Keratinocyte (primary cell): ENCODE results near the gene C6orf15. TPM values are rescaled to one million over a fixed set of nuclear protein-coding genes. Genes with fewer than 3 reads are reported as not detected.

Experiments
- DNase-seq: peaks from one replicate; pipeline ENCODE4 v3.0.0-alpha.2; 2011; ENCODE audit warnings: low read depth, missing footprints, low spot score
- FAIRE-seq: peaks from 2 replicates; lab custom pipeline; 2011; peaks lifted over from hg19 to GRCh38; lab: Jason Lieb, UNC
- H2AFZ ChIP-seq: 2 replicates; pipeline ENCODE4 v1.6.0; 2012; ENCODE audit warnings: low read length, control low read depth, inconsistent platforms; ENCODE audit not compliant: control insufficient read depth
- H3K27ac ChIP-seq: 2 replicates; pipeline ENCODE4 v1.5.1; 2011; ENCODE audit warnings: low read length; ENCODE audit not compliant: control insufficient read depth, insufficient read depth
- H3K27me3 ChIP-seq: 3 replicates; pipeline ENCODE4 v1.6.0; 2011; ENCODE audit warnings: low read length; ENCODE audit not compliant: control insufficient read depth, insufficient read depth; ENCODE audit errors: extremely low read depth
- H3K36me3 ChIP-seq, 2 experiments: 2 replicates in 1 of 2; 3 replicates in 1 of 2; pipeline ENCODE4 v1.5.1; 2011; ENCODE audit warnings: low read length in 2 of 2, mild to moderate bottlenecking in 1 of 2; ENCODE audit not compliant: control insufficient read depth in 2 of 2, insufficient read depth in 2 of 2; ENCODE audit errors: extremely low read depth in 1 of 2
- H3K4me1 ChIP-seq: 3 replicates; pipeline ENCODE4 v1.5.1; 2011; ENCODE audit warnings: low read length; ENCODE audit not compliant: control insufficient read depth, insufficient read depth; ENCODE audit errors: extremely low read depth
- H3K4me2 ChIP-seq: 3 replicates; pipeline ENCODE4 v1.6.0; 2011; ENCODE audit warnings: low read depth, low read length; ENCODE audit not compliant: control insufficient read depth, insufficient read depth; ENCODE audit errors: extremely low read depth
- H3K4me3 ChIP-seq, 3 experiments: fragments of 200-600 bp in 1 of 3; sonication (generic) in 1 of 3; 2 replicates in 2 of 3; 3 replicates in 1 of 3; pipeline ENCODE4 v1.5.1; 2011 to 2016; ENCODE audit warnings: low read length in 3 of 3, mild to moderate bottlenecking in 3 of 3, control low read depth in 2 of 3, inconsistent platforms in 1 of 3, low read depth in 1 of 3, mixed read lengths in 1 of 3, mixed run types in 1 of 3, moderate library complexity in 1 of 3; ENCODE audit not compliant: control insufficient read depth in 2 of 3, insufficient read depth in 2 of 3; ENCODE audit errors: extremely low read depth in 1 of 3
- H3K79me2 ChIP-seq: 2 replicates; pipeline ENCODE4 v1.6.0; 2012; ENCODE audit warnings: low read length; ENCODE audit not compliant: control insufficient read depth, insufficient read depth
- H3K9ac ChIP-seq: 3 replicates; pipeline ENCODE4 v1.6.0; 2011; ENCODE audit warnings: low read length; ENCODE audit not compliant: control insufficient read depth, insufficient read depth; ENCODE audit errors: extremely low read depth
- H3K9me1 ChIP-seq: 3 replicates; pipeline ENCODE4 v1.6.0; 2011; ENCODE audit warnings: low read length; ENCODE audit not compliant: control insufficient read depth, insufficient read depth; ENCODE audit errors: extremely low read depth
- H3K9me3 ChIP-seq: 2 replicates; pipeline ENCODE4 v1.5.1; 2012; ENCODE audit warnings: low read depth, low read length; ENCODE audit not compliant: control insufficient read depth
- H4K20me1 ChIP-seq: 3 replicates; pipeline ENCODE4 v1.6.0; 2011; ENCODE audit warnings: low read length; ENCODE audit not compliant: control insufficient read depth, insufficient read depth; ENCODE audit errors: extremely low read depth
- EZH2 ChIP-seq: IDR thresholded peaks from one replicate; pipeline ENCODE4 v1.6.1; 2012; ENCODE audit warnings: inconsistent platforms, mild to moderate bottlenecking, low read length, moderate library complexity
- dilution Hi-C: fragments of 300-500 bp; cut with MboI; formaldehyde crosslinking; loops from one replicate; pipeline ENCODE4 v1.7.0; 2020; ENCODE audit warnings: low sequenced_read_pairs; ENCODE audit not compliant: extremely low pct_ligation_motif_present
- polyA plus RNA-seq, 5 experiments: library from polyadenylated mRNA; depleted of rRNA in 3 of 5; stranded (reverse) in 3 of 5; stranded (forward) in 1 of 5; unstranded in 1 of 5; fragments of >200 nt; gene quantifications; 1 replicate in 1 of 5; 2 replicates in 3 of 5; 3 replicates in 1 of 5; pipeline versions ENCODE4 v1.2.1 to v1.2.3, GENCODE V29; 2011 to 2012; ENCODE audit warnings: missing spikeins in 2 of 5, low read depth in 1 of 5, low replicate concordance in 1 of 5
- TF ChIP-seq, protein P1 (sequence below), 3 experiments: IDR thresholded peaks in 1 of 3; conservative IDR thresholded peaks in 1 of 3; optimal IDR thresholded peaks in 1 of 3; 2 replicates in 2 of 3; 3 replicates in 1 of 3; pipeline versions ENCODE3 to v1.5.1; 2011; ENCODE audit warnings: low read length in 3 of 3, mild to moderate bottlenecking in 3 of 3, moderate library complexity in 2 of 3, control low read depth in 1 of 3, inconsistent platforms in 1 of 3; ENCODE audit not compliant: insufficient read depth in 2 of 3; ENCODE audit errors: extremely low read depth in 1 of 3

Gene C6orf15
- polyA plus RNA-seq, 1 donor (not counting 4 experiments of a cell fraction or from before 2014, with no cell fraction given): 0.08 TPM

DNA sequence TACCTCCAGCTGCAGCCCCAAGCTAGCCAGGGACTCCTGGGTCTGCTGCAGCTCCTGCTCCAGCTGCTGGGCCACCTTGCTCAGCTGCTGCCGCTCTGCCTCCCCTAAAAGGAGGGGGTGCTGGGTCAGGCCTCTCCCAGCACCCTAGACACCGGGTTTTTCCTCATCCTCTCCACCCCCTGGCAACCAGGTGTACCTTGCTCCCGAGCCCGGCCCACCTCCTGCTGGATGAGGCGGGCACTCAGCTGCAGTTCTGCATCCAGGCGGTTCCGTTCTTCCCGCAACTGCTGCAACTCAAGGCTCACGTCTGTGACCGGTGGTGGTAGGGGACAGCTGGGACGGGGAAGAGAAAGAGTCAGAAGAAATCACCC lies 32.6 kb upstream of the C6orf15 start:
- Histone ChIP-seq H3K27ac (no peak overlapping the region), H3K9ac (no peak overlapping the region), H3K4me1 (peaks cover 3% of the 10 kb centered on the region), H3K9me3 (no peaks in the 10 kb centered on the region), H3K27me3 (no peaks in the 10 kb centered on the region), H4K20me1 (no peaks in the 10 kb centered on the region), H3K79me2 (no peaks in the 10 kb centered on the region), H3K4me2 (no peak overlapping the region), H3K4me3 (no peak overlapping the region), H2AFZ (no peak overlapping the region), H3K36me3 (peaks cover 2 to 3% of the 10 kb centered on the region in 2 experiments), H3K9me1 (no peaks in the 10 kb centered on the region)
- no peak for FAIRE-seq
- no peak for DNase-seq
- TF ChIP-seq EZH2: no peak
- TF ChIP-seq, protein P1, sequence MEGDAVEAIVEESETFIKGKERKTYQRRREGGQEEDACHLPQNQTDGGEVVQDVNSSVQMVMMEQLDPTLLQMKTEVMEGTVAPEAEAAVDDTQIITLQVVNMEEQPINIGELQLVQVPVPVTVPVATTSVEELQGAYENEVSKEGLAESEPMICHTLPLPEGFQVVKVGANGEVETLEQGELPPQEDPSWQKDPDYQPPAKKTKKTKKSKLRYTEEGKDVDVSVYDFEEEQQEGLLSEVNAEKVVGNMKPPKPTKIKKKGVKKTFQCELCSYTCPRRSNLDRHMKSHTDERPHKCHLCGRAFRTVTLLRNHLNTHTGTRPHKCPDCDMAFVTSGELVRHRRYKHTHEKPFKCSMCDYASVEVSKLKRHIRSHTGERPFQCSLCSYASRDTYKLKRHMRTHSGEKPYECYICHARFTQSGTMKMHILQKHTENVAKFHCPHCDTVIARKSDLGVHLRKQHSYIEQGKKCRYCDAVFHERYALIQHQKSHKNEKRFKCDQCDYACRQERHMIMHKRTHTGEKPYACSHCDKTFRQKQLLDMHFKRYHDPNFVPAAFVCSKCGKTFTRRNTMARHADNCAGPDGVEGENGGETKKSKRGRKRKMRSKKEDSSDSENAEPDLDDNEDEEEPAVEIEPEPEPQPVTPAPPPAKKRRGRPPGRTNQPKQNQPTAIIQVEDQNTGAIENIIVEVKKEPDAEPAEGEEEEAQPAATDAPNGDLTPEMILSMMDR (optimal IDR thresholded peaks at IDR 0.05 in 1 of 3, IDR thresholded peaks at IDR 0.05 in 1 of 3, conservative IDR thresholded peaks at IDR 0.05 in 1 of 3; ENCODE audit: extremely low read depth in 1 of 3, insufficient read depth in 2 of 3, low read length in 3 of 3): no peak
- dilution Hi-C loops: no loop called here

- no peaks in the 10 kb centered on the region for H3K9me3 ChIP-seq
- no peak overlapping the region for H2AFZ ChIP-seq
- no peak for DNase-seq
- no peak for FAIRE-seq
- H3K4me1 ChIP-seq: peaks cover 3% of the 10 kb centered on the region
- H3K9ac ChIP-seq: no peak overlapping the region
- no peaks in the 10 kb centered on the region for H3K79me2 ChIP-seq
- no peaks in the 10 kb centered on the region for H3K9me1 ChIP-seq
- H3K27me3 ChIP-seq: no peaks in the 10 kb centered on the region
- H4K20me1 ChIP-seq: no peaks in the 10 kb centered on the region
- H3K4me3 ChIP-seq: no peak overlapping the region
- no peak overlapping the region for H3K27ac ChIP-seq
- peaks cover 2 to 3% of the 10 kb centered on the region in 2 experiments for H3K36me3 ChIP-seq
- dilution Hi-C loops: no loop called here
- TF ChIP-seq, protein P1 (optimal IDR thresholded peaks at IDR 0.05 in 1 of 3, IDR thresholded peaks at IDR 0.05 in 1 of 3, conservative IDR thresholded peaks at IDR 0.05 in 1 of 3; ENCODE audit: extremely low read depth in 1 of 3, insufficient read depth in 2 of 3, low read length in 3 of 3): no peak
- TF ChIP-seq EZH2: no peak
- no peak overlapping the region for H3K4me2 ChIP-seq
Observed at GRCh38 chr6:31144296-31144969, 32.1 kb upstream of the C6orf15 start.
